Measurements from ENCODE around the gene CATSPERZ.

CATSPERZ gene

DNA sequence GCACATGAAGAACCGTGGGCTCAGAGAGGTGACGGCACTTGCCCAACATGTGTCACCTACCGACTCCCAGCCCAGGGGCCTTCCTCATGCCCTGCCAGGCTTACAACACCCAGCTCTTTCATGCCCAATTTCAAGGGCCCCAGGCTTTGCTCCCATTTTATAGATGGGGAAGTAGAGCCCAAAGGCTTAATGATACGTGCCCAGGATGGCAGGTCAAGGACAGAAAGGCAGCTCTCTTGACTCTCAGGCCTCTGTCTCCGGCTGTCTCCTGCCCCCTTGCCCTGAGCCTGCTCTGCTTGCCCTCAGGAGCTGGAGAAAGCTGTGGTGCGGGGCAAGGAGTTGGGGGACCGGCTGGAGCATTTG is 48.8 kb downstream of the CATSPERZ start:
- no peak overlapping the region for H3K4me3 ChIP-seq (ENCODE audit: low read depth in 1 of 2, low read length in 1 of 2)
- H3K9me3 ChIP-seq: no peaks in the 10 kb centered on the region
- peaks cover 23 to 30% of the 10 kb centered on the region in 2 experiments for H3K4me1 ChIP-seq (ENCODE audit: control insufficient read depth in 1 of 2, insufficient read depth in 1 of 2, low read depth in 1 of 2, low read length in 1 of 2)
- H3K27me3 ChIP-seq: no peaks in the 10 kb centered on the region
- H3K36me3 ChIP-seq: peaks cover 95% of the 10 kb centered on the region
- TF ChIP-seq CTCF (IDR thresholded peaks at IDR 0.05): no peak
- H3K27ac ChIP-seq: no peak overlapping the region

GRCh38 chr11:64349404-64349803 is 49.2 kb downstream of the CATSPERZ start:
- Histone ChIP-seq H3K36me3 (peaks cover 95% of the 10 kb centered on the region), H3K9me3 (no peaks in the 10 kb centered on the region), H3K27me3 (no peaks in the 10 kb centered on the region), H3K27ac (no peak overlapping the region), H3K4me3 (ENCODE audit: low read depth in 1 of 2, low read length in 1 of 2) (no peak overlapping the region), H3K4me1 (ENCODE audit: control insufficient read depth in 1 of 2, insufficient read depth in 1 of 2, low read depth in 1 of 2, low read length in 1 of 2) (peaks cover 19 to 29% of the 10 kb centered on the region in 2 experiments)
- no peak for TF ChIP-seq CTCF (IDR thresholded peaks at IDR 0.05)

GRCh38 chr11:64351136-64351631 is 51.0 kb downstream of the CATSPERZ start:
- no peak for TF ChIP-seq CTCF (IDR thresholded peaks at IDR 0.05)

DNA sequence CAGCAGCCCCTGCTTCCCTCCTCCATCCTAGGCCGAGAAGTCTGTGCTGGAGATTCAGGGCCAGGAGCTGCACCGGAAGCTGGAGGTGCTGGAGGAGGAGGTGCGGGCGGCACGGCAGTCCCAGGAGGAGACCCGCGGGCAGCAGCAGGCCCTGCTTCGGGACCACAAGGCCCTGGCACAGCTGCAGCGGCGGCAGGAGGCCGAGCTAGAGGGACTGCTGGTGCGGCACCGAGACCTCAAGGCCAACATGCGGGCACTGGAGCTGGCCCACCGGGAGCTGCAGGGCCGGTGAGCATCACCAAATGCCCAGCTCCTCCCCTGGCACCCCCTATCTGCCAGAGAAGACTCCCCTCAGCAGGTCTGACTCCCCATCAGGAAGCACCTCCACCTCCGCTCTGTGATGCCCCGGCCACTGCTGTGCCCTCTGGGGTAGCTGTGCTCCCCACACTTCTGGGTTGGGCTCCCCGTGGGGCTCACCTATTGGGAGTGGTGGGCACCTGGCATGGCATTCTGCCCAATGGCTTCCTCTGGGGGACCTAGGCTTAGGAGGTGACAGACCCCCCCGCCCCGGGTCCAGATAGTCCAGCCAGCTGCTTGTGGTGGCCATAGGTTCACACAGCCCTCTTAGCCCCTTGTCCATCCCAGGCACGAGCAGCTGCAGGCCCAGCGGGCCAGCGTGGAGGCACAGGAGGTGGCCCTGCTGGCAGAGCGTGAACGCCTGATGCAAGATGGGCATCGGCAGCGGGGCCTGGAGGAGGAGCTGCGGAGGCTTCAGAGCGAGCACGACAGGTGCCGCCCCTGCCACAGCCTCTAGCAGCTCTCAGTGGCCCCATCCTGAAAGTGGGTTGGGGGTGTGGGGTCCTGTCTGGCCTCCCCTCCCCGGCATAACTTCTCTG is 52.2 kb downstream of the CATSPERZ start:
- H3K27me3 ChIP-seq: no peaks in the 10 kb centered on the region
- no peaks in the 10 kb centered on the region for H3K9me3 ChIP-seq
- H3K27ac ChIP-seq: no peak overlapping the region
- TF ChIP-seq CTCF (IDR thresholded peaks at IDR 0.05): no peak
- no peak overlapping the region for H3K4me3 ChIP-seq (ENCODE audit: low read depth in 1 of 2, low read length in 1 of 2)
- peaks cover 4 to 10% of the 10 kb centered on the region in 2 experiments for H3K4me1 ChIP-seq (ENCODE audit: control insufficient read depth in 1 of 2, insufficient read depth in 1 of 2, low read depth in 1 of 2, low read length in 1 of 2)
- peaks cover 100% of the 10 kb centered on the region for H3K36me3 ChIP-seq

More at GRCh38 chr11:64351136-64351631, 51.0 kb downstream of the CATSPERZ start:
- H3K4me3 ChIP-seq (ENCODE audit: low read depth in 1 of 2, low read length in 1 of 2): no peak overlapping the region
- no peaks in the 10 kb centered on the region for H3K9me3 ChIP-seq
- H3K4me1 ChIP-seq (ENCODE audit: control insufficient read depth in 1 of 2, insufficient read depth in 1 of 2, low read depth in 1 of 2, low read length in 1 of 2): peaks cover 10 to 17% of the 10 kb centered on the region in 2 experiments
- no peaks in the 10 kb centered on the region for H3K27me3 ChIP-seq
- no peak overlapping the region for H3K27ac ChIP-seq
- H3K36me3 ChIP-seq: peaks cover 95% of the 10 kb centered on the region

GRCh38 chr11:64352995-64353714 is 53.0 kb downstream of the CATSPERZ start:
- H3K4me3 ChIP-seq (ENCODE audit: low read depth in 1 of 2, low read length in 1 of 2): no peak overlapping the region
- TF ChIP-seq CTCF (IDR thresholded peaks at IDR 0.05): no peak
- peaks cover 100% of the 10 kb centered on the region for H3K36me3 ChIP-seq
- H3K9me3 ChIP-seq: no peaks in the 10 kb centered on the region
- no peaks in the 10 kb centered on the region for H3K27me3 ChIP-seq
- no peak overlapping the region for H3K27ac ChIP-seq
- peaks cover 6 to 9% of the 10 kb centered on the region in 2 experiments for H3K4me1 ChIP-seq (ENCODE audit: control insufficient read depth in 1 of 2, insufficient read depth in 1 of 2, low read depth in 1 of 2, low read length in 1 of 2)

All from neutrophil (primary cell).